K562 (cell line): ENCODE measurements around the gene ERP44. TPM values are rescaled to one million over a fixed set of nuclear protein-coding genes. Genes with fewer than 3 reads are reported as not detected.

Source experiments
- ATAC-seq: fragments of 200-7000 bp; cut with Tn5 transposase; 3 replicates; pipeline ENCODE4 v1.9.1; 2020; ENCODE audit warnings: moderate library complexity
- BruUV-seq: library from RNA; stranded (reverse); fragments of 400-500 nt; replicated peaks from 2 replicates; lab custom pipeline; 2021; lab: Mats Ljungman, UMichigan
- CTCF ChIA-PET: fragments of 300-600 bp; formaldehyde crosslinking; extraction: SDS; loops from one replicate; lab custom pipeline; 2021; ENCODE audit warnings: low intra/inter-chr PET ratio; lab: Yijun Ruan, JAX
- POLR2A ChIA-PET: fragments of 300-600, 350-650 bp; sonication (Branson Sonifier 250); formaldehyde crosslinking; extraction: SDS; loops from one replicate; lab custom pipeline; 2021; ENCODE audit warnings: antibody characterized with exemption, inconsistent platforms; lab: Yijun Ruan, JAX
- DNase-seq, 4 experiments: peaks; one replicate each; pipeline versions ENCODE4 v3.0.0 to v3.0.0-alpha.2; 2011 to 2018; ENCODE audit warnings: low spot score in 3 of 4, mixed read lengths in 3 of 4; ENCODE audit errors: extremely low read depth in 1 of 4
- FAIRE-seq: peaks from 2 replicates; lab custom pipeline; 2011; peaks lifted over from hg19 to GRCh38; lab: Jason Lieb, UNC
- H2AFZ ChIP-seq: 2 replicates; pipeline ENCODE4 v1.6.0; 2011; ENCODE audit warnings: low read depth, low read length, control low read depth, inconsistent platforms
- H3K27ac ChIP-seq: fragments of 200-600 bp; 3 replicates; pipeline ENCODE4 v1.8.0; 2011; ENCODE audit warnings: low read depth, mild to moderate bottlenecking, control low read depth, inconsistent platforms, low read length, moderate library complexity, mixed read lengths; ENCODE audit errors: extremely low read depth
- H3K27me3 ChIP-seq, 2 experiments: fragments of 300-600 bp in 1 of 2; 2 replicates in 1 of 2; 3 replicates in 1 of 2; pipeline versions ENCODE4 v1.6.0 to v1.8.0; 2011; ENCODE audit warnings: inconsistent platforms in 2 of 2, low read length in 2 of 2, mild to moderate bottlenecking in 1 of 2, mixed read lengths in 1 of 2, moderate library complexity in 1 of 2; ENCODE audit not compliant: control insufficient read depth in 2 of 2, insufficient read depth in 2 of 2
- H3K36me3 ChIP-seq: fragments of 300-600 bp; 3 replicates; pipeline ENCODE4 v1.8.0; 2011; ENCODE audit warnings: mild to moderate bottlenecking, low read length, inconsistent platforms; ENCODE audit not compliant: control insufficient read depth, insufficient read depth
- H3K4me1 ChIP-seq, 2 experiments: fragments of 200-600 bp in 1 of 2; replicated peaks in 1 of 2; 2 replicates in 1 of 2; 3 replicates in 1 of 2; pipeline versions ENCODE4 v1.5.1 to v1.8.0; 2011; ENCODE audit warnings: inconsistent platforms in 2 of 2, low read length in 2 of 2, mild to moderate bottlenecking in 1 of 2, mixed read lengths in 1 of 2, moderate library complexity in 1 of 2; ENCODE audit not compliant: control insufficient read depth in 2 of 2, insufficient read depth in 2 of 2
- H3K4me2 ChIP-seq: 2 replicates; pipeline ENCODE4 v1.6.1; 2011; ENCODE audit warnings: low read length, control low read depth, inconsistent platforms, mixed read lengths; ENCODE audit not compliant: insufficient read depth
- H3K4me3 ChIP-seq: fragments of 200-600 bp; sonication (generic), shearing (Covaris generic); 2 replicates; pipeline ENCODE4 v1.5.1; 2016; ENCODE audit warnings: control low read depth, inconsistent platforms
- H3K79me2 ChIP-seq: fragments of 200-600 bp; 3 replicates; pipeline ENCODE4 v1.8.0; 2011; ENCODE audit warnings: low read length, inconsistent platforms; ENCODE audit not compliant: control insufficient read depth, insufficient read depth
- H3K9ac ChIP-seq, 2 experiments: 2 replicates each; pipeline versions ENCODE4 v1.6.0 to v1.6.1; 2011; ENCODE audit warnings: low read depth in 2 of 2, low read length in 2 of 2, control low read depth in 1 of 2, inconsistent platforms in 1 of 2, mild to moderate bottlenecking in 1 of 2, mixed read lengths in 1 of 2; ENCODE audit not compliant: insufficient read depth in 1 of 2
- H3K9me1 ChIP-seq: one replicate; pipeline ENCODE4 v1.6.0; 2011; ENCODE audit warnings: inconsistent platforms, mild to moderate bottlenecking, low read length, moderate library complexity; ENCODE audit not compliant: control insufficient read depth, insufficient read depth
- H3K9me3 ChIP-seq: replicated peaks from 2 replicates; pipeline ENCODE4 v1.5.1; 2011; ENCODE audit warnings: low read depth, low read length, inconsistent platforms; ENCODE audit not compliant: control insufficient read depth, insufficient read depth
- H4K20me1 ChIP-seq: replicated peaks from 2 replicates; pipeline ENCODE4 v1.6.1; 2011; ENCODE audit warnings: low read length, inconsistent platforms, mixed read lengths; ENCODE audit not compliant: control insufficient read depth, insufficient read depth
- CBX5 ChIP-seq: IDR thresholded peaks from 2 replicates; pipeline ENCODE4 v1.6.1; 2014; ENCODE audit warnings: low read depth, borderline replicate concordance
- NEUROD1 ChIP-seq: fragments of 150-350 bp; IDR thresholded peaks from 2 replicates; pipeline ENCODE4 v1.6.1; 2014; ENCODE audit warnings: borderline replicate concordance, low read length, low read depth; ENCODE audit not compliant: partially characterized antibody
- RBM17 ChIP-seq: fragments of 200-400 bp; formaldehyde crosslinking; IDR thresholded peaks from 2 replicates; pipeline ENCODE4 v1.6.1; 2017; ENCODE audit warnings: low read depth, mild to moderate bottlenecking, low read length, borderline replicate concordance
- SMC3 ChIP-seq: conservative IDR thresholded peaks from 2 replicates; pipeline ENCODE4 v1.6.1; 2011; ENCODE audit warnings: low read depth, low read length, improper control_type of control experiment; ENCODE audit not compliant: insufficient read depth
- WGBS: fragments of 100-300 bp; shearing (Covaris generic); methylation state at CpG from one replicate; pipeline ENCODE4 v1.1.6; 2016; ENCODE audit warnings: low coverage, mixed read lengths; ENCODE audit not compliant: insufficient coverage; ENCODE audit errors: missing lambda C conversion rate; 5-methylcytosine and 5-hydroxymethylcytosine counted together
- in situ Hi-C: fragments of 300-500 bp; cut with MboI; formaldehyde crosslinking; loops from 4 replicates; pipeline ENCODE4 v1.15.0; 2018; ENCODE audit warnings: inconsistent platforms, mixed read lengths
- intact Hi-C: fragments of 100-400 bp; cut with micrococcal nuclease; formaldehyde crosslinking; loops from 2 replicates; pipeline ENCODE4 v1.14.2; 2022
- polyA plus RNA-seq, 8 experiments: library from polyadenylated mRNA; depleted of rRNA in 4 of 8; stranded (reverse) in 5 of 8; unstranded in 3 of 8; fragments of >200 nt; fragmentation: Nextera tagmentation in 2 of 8; fragmentation: Illumina TruSeq in 1 of 8; extraction: Ambion mirVana in 2 of 8; extraction: Trizol in 1 of 8; gene quantifications; 2 replicates each; pipeline versions ENCODE4 v1.2.1 to v1.2.3, GENCODE V29; 2011 to 2014; ENCODE audit warnings: inconsistent platforms in 1 of 8, missing spikeins in 1 of 8
- total RNA-seq, 7 experiments: library from RNA; depleted of rRNA in 6 of 7; stranded (reverse); fragments of >200 nt in 6 of 7; fragmentation: Illumina TruSeq in 2 of 7; extraction: Trizol in 2 of 7; gene quantifications; 2 replicates each; pipeline versions ENCODE4 v1.2.1 to v1.2.3, GENCODE V29; 2011 to 2021; ENCODE audit warnings: low replicate concordance in 1 of 7
- TF ChIP-seq, protein P1 (sequence below), 3 experiments: IDR thresholded peaks in 2 of 3; conservative IDR thresholded peaks in 1 of 3; 2 replicates each; pipeline ENCODE4 v1.5.1; 2011 to 2012; ENCODE audit warnings: low read length in 3 of 3, mild to moderate bottlenecking in 3 of 3, control low read depth in 2 of 3, improper control_type of control experiment in 1 of 3, inconsistent platforms in 1 of 3, low read depth in 1 of 3, mixed read lengths in 1 of 3, moderate library complexity in 1 of 3; ENCODE audit not compliant: insufficient read depth in 2 of 3
- TF ChIP-seq, protein P2 (sequence below): fragments of 450-650 bp; formaldehyde crosslinking; IDR thresholded peaks from 2 replicates; pipeline ENCODE4 v1.4.0; 2020; ENCODE audit warnings: mild to moderate bottlenecking, moderate library complexity
- TF ChIP-seq, protein P3 (sequence below): fragments of 450-650 bp; IDR thresholded peaks from 2 replicates; pipeline ENCODE4 v1.6.1; 2018; ENCODE audit warnings: mild to moderate bottlenecking, low read depth; ENCODE audit not compliant: partially characterized antibody

The ERP44 gene
- total and polyA plus RNA-seq, 9 of the 15 experiments (the other 6 are each of a cell fraction or from before 2014, with no cell fraction given) = 9.2 to 23.4 (median 13.6) TPM

DNA sequence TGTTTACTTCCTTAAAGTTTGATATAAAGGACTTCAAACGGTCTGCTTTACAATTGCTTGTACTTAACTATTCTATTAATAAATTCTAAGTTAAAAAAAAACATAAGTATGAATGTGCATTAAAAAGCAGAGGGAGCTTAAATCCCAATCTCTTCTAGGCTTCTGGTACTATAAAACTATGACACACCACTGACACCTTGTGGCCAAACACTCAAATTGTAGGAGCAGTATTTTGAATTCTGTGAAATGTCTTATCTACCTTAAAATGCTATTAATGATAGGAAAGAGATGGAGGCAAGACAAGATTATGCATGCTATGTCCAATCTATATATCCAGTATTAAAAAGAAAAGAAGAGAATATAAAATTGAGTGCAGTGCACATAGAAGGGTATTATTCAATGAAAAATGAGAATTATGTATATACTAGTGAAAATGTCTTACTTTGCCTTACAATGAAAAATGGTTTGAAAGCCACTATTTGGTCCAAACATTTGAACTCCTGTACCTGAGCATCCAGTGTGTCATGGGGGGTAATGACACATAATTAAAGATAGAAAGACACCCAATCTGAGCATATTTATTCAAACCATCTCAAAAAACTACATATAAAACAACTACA, 87.6 kb downstream of the ERP44 start:
- Histone ChIP-seq H3K36me3 (peaks cover 54% of the 10 kb centered on the region), H4K20me1 (no peaks in the 10 kb centered on the region), H3K9me3 (peaks cover 6% of the 10 kb centered on the region; the same call in 1 of the 2 replicates), H3K79me2 (no peaks in the 10 kb centered on the region), H3K9ac (no peak overlapping the region), H3K4me2 (no peak overlapping the region), H3K27ac (no peak overlapping the region), H2AFZ (no peak overlapping the region), H3K27me3 (no peaks in the 10 kb centered on the region), H3K4me3 (no peak overlapping the region), H3K4me1 (no peaks in the 10 kb centered on the region), H3K9me1 (no peaks in the 10 kb centered on the region)
- peak; percentile 68 for FAIRE-seq
- ATAC-seq = peak; percentile 77; the same call in 2 of the 3 replicates
- intact Hi-C loops (loop anchor here (1.0 to 5.0 kb wide), 4 partner anchors 186 to 829 kb away; no protein-coding TSS in a partner anchor), in situ Hi-C loops (loop anchor here (10.0 to 25.0 kb wide), 2 partner anchors 749 to 826 kb away; no protein-coding TSS in a partner anchor)
- DNase-seq = peak; percentile 48 to 74 (median 59)
- POLR2A ChIA-PET = interaction anchor here (0.9 kb wide), 1 partner anchor 11 kb away, joined by 3 read pairs; no protein-coding TSS in a partner anchor
- BruUV-seq = no TSS peak
- 10% methylated on average over 1 of the region's 1 CpG for WGBS
- CTCF ChIA-PET = interaction anchor here (0.7 to 3.1 kb wide), 3 partner anchors 25 to 827 kb away, joined by 3 to 18 read pairs (median 7); no protein-coding TSS in a partner anchor
- TF ChIP-seq, protein P1, sequence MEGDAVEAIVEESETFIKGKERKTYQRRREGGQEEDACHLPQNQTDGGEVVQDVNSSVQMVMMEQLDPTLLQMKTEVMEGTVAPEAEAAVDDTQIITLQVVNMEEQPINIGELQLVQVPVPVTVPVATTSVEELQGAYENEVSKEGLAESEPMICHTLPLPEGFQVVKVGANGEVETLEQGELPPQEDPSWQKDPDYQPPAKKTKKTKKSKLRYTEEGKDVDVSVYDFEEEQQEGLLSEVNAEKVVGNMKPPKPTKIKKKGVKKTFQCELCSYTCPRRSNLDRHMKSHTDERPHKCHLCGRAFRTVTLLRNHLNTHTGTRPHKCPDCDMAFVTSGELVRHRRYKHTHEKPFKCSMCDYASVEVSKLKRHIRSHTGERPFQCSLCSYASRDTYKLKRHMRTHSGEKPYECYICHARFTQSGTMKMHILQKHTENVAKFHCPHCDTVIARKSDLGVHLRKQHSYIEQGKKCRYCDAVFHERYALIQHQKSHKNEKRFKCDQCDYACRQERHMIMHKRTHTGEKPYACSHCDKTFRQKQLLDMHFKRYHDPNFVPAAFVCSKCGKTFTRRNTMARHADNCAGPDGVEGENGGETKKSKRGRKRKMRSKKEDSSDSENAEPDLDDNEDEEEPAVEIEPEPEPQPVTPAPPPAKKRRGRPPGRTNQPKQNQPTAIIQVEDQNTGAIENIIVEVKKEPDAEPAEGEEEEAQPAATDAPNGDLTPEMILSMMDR (IDR thresholded peaks at IDR 0.05 in 2 of 3, conservative IDR thresholded peaks at IDR 0.05 in 1 of 3; ENCODE audit: insufficient read depth in 2 of 3, low read depth in 1 of 3, low read length in 3 of 3) = peak; percentile 49 to 79 (median 55); a peak in 5 of 6 replicates
- TF ChIP-seq, protein P2, sequence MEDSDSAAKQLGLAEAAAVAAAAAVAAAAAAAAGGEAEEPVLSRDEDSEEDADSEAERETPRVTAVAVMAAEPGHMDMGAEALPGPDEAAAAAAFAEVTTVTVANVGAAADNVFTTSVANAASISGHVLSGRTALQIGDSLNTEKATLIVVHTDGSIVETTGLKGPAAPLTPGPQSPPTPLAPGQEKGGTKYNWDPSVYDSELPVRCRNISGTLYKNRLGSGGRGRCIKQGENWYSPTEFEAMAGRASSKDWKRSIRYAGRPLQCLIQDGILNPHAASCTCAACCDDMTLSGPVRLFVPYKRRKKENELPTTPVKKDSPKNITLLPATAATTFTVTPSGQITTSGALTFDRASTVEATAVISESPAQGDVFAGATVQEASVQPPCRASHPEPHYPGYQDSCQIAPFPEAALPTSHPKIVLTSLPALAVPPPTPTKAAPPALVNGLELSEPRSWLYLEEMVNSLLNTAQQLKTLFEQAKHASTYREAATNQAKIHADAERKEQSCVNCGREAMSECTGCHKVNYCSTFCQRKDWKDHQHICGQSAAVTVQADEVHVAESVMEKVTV (CRISPR knock-in tag) = peak; percentile 83; the same call in 1 of the 2 replicates
- TF ChIP-seq RBM17 (no peak), SMC3 (peak; percentile 57; the same call in 1 of the 2 replicates), CBX5 (no peak), NEUROD1 (no peak)
- TF ChIP-seq, protein P3, sequence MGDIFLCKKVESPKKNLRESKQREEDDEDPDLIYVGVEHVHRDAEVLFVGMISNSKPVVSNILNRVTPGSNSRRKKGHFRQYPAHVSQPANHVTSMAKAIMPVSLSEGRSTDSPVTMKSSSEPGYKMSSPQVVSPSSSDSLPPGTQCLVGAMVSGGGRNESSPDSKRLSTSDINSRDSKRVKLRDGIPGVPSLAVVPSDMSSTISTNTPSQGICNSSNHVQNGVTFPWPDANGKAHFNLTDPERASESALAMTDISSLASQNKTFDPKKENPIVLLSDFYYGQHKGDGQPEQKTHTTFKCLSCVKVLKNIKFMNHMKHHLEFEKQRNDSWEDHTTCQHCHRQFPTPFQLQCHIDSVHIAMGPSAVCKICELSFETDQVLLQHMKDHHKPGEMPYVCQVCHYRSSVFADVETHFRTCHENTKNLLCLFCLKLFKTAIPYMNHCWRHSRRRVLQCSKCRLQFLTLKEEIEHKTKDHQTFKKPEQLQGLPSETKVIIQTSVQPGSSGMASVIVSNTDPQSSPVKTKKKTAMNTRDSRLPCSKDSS = no peak
